Hindlimb muscle (tissue), 1 donor: Measurements from ENCODE around the gene FAF1. TPM values are rescaled to one million over a fixed set of nuclear protein-coding genes. Genes with fewer than 3 reads are reported as not detected.

ENCODE experiments used
- DNase-seq: peaks from one replicate; pipeline ENCODE4 v3.0.0-alpha.2; 2013
- polyA plus RNA-seq: library from polyadenylated mRNA; unstranded; fragments of 120-200 nt; gene quantifications from one replicate; pipeline ENCODE4 v1.2.1, GENCODE V29; 2013; ENCODE audit not compliant: insufficient read length

Gene FAF1
- polyA plus RNA-seq, 1 donor = 43.5 TPM

DNA sequence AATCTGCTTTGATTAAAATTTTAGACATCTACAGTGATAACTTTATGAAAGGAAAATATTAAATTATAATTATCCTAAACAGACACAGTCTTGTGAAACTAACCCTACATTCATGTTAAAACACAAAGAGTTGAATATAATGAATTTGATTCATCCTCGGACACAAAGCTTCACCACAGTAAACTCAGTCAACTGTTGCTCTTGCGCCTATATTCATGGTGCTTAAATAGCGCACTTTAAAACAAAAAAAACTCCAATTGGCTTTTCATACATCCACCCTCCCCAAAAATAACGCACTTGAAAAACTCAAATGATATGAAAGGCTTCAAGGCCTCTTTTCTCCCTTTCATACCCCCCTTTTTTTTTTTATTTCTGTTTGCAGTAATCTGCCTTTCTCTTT lies 260.3 kb downstream of the FAF1 start:
- no peak for DNase-seq

DNA sequence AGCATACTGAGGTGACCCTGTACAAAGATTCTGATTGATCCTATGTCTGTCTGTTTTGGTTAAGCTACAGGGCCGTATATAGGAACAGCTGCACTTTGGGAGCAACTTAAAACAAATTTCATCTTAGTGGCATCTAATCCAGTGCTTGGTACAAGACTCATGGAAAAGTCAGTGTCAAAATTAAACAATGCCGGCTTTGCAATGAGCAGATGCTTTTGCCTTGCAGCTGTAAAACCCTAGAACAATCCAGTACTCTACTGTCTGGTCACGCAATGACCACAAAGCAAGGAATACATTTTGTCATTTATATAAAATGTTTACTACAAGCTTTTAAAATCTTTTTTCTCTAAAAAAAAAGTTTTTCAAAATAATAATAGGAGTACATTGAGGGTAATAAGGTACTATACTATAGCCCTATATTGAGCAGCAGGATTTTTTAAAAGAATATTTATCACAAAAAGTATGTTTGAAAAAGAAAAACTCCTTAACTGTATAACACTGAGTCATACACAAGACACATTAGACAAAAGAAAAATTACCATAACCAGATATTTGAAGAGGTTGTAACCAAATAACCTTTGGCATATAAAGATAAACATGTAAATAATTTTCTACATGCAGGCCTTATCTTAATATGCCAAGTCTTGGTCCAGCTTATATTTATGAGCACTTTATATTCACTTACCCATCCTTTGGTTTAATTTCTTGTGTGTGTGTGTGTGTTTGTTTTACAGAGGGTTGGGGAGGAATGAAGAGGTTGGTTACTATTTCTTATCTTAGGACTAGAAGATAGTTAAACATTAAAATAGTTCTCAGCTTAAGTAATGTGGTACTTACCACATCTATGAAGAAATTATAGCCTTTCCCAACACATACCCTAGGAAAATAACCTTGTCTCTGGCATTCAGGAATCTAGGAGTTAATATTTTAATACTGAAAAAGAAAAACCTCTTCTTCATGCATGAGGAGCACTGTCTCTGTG lies 262.3 kb downstream of the FAF1 start:
- no peak for DNase-seq

DNA sequence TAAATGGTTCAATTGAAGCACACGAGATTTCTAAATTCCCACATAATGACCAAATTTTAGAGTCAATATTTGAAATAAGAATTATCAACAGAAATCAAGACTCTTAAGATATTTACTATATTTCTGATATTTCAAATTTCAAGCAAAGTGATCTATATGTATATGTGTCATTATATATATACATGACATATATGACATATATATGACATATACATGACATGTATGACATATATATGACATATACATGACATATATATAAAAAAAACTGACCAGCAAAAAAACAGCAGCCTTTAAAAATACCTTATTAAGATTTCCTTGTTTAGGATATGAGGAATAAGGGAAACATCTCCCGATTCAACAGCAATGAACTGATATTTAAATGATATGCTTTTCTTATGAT lies 266.2 kb downstream of the FAF1 start:
- no peak for DNase-seq

DNA sequence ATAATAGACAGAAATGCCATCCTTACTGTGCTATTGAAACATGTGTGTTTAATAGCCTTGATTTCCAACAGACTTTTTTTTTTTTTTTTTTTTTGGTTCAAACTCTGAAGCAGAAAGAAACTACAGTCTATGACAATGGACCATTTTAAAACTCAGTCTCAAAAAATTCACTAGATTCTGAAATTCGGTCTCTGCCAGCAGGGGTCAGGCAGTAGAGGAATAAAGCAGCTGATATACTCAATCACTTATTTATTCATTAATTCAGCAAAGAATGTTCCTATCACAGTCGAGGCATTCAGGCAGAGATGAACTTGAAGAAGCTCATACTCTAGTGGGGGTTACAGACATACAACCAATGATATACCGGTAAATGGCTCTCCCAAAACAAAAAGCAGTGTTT lies 275.9 kb downstream of the FAF1 start:
- no peak for DNase-seq

DNA sequence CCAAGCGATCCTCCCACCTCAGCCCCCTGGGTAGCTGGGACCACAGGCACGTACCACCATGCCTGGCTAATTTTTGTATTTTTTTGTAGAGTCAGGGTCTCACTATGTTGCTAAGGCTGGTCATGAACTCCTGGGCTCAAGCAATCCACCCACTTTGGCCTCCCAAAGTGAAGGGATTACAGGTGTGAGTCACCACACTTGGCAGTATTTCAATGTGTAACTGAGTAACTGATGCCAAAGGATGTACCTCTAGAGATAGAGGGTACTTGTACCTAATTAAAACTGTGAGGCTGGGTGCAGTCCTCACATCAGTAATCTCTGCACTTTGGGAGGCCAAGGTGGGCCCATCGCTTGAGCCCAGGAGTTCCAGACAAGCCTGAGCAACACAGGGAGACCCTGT lies 278.1 kb downstream of the FAF1 start:
- DNase-seq = no peak

DNA sequence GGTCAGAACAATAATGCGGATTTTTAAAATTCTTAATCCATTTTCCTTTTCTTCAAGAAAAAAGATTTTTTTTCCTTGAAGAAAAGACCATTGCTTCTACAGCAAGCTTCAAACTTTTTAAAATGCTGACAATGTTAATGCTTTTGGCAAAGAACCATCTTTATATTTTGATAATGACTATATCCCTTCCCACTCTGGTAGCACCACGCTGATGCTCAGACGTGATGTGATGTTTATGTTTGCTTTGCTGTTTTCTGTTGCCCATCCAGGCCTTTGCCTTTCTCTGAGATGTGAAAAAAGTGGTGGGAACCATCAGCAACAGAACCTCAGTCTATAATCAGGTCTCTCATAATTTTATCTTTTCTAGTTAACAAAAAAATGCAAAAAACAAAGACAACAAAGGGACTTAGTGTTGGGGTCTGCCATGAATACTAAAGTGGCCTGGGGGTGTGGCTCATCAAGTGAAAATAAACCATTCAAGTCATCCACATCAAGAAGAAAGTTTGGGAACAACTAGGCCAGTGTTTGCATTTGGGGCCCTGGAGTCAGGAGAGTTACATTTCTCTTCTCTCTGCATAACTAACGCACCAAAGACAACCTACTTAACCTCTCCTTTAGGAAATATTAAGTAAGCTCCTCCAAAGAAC lies 292.2 kb downstream of the FAF1 start:
- no peak for DNase-seq

DNA sequence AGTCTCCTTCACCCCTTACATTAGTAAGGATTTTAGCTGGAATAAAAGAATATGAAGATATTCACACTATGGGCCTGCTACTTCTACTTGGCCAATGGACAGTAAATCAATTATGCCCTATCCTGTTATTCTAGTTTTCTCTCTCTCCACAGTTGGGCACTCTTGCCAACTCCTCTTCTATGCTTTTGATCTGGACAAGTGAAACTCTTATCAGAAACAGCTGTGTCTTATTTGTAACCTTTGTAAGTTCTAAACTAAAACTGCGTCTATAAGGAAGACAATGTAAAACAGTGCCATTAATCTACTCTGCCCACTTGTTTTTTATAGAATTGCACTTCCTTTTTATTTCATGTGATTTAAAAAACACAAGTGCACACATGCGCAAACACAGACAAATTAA lies 292.8 kb downstream of the FAF1 start:
- no peak for DNase-seq

DNA sequence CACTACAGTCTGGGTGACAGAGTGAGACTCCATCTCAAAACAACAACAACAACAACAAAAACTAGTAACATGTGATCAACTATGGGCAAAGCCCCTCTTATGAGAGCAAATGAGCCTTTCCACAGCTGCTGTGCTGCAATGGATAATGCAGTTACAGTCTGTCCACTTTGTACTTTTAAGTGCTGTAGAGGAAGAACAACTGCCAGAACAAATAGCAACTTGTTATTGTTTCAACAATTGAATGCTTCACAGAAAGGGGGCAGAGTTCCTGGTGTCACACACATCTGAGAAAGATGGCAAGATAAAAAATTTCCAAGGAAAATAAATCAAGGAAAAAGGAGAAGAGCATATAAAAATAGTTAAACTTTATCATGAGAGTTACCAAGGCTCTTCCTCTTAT lies 293.2 kb downstream of the FAF1 start:
- DNase-seq = no peak

DNA sequence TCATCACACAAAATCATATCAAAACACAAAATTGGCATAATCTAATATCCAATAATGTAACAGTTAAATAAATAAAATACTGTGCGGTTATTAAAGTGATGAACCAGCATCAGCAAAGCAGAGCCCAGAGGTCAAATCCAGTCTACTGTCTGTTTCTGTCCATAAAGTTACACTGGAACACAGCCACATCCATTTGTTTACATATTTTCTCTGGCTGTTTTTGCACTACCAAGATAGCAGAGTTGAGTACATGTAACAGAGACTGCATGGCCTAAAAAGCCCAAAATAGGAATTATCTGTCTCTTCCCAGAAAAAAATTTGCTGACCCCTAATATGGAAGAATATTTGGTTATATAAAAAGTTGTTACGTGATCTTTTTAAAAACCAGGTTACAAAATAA lies 294.7 kb downstream of the FAF1 start:
- DNase-seq = no peak

DNA sequence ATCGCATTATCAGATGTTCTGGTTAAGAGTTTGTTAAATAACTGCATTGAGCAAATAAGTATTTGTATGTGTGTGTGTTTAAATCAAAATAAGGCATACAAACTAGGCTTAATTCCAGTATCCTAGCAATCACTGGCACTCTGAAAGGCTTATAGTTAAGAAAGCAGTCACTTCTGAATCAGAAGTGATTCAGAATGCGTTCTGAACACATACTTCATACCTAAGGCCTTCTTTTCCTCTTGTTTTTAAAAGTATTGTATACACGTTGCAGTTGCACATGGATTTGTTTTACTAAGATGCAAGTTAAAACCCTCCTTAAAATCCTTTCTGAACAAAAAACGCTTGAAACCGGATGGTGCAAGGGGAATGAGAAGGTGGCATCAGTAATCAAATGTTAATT lies 298.4 kb downstream of the FAF1 start:
- DNase-seq = no peak

DNA sequence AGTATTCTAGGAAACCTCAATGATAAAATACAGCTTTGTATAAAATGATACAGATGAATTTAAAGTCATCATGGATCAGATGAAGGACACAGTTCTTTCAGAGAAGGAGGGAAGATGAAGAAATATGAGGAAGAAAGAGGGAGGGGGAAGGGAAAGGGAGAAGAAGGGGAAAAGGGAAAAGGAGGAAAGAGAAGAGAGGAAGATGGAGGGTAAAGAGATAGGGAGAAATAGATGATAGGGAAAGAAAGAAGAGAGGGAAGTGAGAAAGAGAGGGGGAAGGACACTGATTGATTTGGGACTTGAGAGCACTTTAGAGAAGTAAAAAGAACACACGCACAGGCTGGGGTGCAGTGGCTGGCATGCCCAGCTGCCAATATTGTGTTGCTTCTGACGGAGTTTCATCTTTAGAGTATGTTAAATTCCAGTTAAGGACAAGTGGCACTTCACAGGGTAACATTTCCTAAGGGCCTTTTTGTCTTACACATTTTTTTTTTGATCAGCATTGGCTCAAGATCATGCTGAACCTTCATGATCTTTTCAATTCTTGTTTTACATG lies 300.9 kb downstream of the FAF1 start:
- DNase-seq = no peak

DNA sequence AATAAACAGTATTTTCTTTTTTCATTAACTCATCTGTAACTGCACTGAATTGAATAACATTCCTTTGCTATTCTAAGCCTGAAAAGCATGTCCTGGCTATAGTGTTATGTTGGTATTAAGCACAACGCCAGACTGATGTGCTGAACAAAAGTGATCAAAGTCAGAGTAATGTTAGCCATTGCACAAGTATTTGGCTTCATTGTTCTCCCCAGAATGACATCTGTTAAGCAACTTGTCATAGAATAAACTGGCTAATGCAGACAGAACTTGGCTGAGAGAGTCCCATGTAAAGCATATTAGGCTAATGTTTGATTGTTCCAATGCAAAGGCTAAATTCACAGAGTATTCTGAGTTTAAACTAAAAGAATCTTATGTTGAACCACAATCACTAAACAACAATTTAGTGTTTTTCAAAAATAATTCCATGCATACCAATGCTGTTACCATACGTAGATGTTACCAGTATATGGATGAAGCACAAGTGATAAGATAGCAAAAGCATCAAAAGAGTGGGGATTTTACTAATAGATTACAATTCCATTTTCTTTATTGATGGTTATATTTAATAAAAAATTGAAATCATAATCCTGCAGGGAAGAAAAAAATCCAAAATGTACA lies 301.5 kb downstream of the FAF1 start:
- no peak for DNase-seq

DNA sequence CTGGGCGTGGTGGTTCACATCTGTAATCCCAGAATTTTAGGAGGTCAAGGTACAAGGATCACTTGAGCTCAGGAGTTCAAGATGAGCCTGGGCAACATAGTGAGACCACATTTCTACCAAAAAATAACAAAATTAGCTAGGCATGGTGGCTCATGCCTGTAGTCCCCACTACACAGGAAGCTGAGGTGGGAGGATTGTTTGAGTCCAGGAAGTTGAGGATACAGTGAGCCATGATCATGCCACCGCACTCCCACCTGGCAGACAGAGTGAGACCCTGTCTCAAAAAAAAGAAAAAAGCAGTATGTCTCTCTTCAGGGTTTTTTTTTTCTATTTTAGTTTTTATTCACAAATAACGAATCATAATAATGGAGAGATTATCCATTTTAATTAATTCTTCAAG lies 303.1 kb downstream of the FAF1 start:
- DNase-seq = no peak

DNA sequence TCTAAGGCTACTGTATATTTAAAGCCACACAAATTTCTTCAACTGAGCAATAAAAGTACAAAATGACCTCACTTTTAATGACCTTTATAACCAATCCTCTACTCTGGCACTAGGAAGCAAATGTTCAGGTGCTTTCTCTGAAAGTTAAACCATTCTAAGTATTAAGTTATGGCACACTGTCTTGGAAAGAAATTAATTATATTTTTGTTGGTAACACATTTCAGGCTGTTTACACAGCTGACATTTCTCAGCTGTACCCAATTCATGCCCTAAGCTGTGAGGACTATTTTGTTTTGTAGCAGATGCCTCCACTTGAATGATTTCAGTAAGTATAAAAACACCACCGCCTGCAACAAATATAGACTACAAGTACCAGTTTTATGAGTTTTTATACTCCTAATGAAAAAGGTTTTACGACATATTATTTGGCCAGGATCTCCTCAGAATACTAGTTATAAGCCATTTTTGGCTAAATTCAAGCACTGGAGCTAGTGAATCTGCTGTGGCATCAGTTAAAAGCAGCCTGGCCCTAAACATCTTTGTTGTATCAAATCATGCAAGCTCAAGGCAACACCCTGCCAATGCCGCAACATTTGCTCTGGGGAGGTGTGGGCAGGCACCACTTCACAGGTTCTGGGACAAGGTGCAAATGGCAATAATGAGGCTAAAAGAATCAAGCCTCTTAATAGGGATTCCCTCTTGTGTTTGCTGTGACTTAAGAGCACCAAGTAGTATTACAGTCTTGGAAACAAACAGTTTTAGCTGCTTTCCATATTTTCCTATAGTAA lies 308.4 kb downstream of the FAF1 start:
- no peak for DNase-seq

DNA sequence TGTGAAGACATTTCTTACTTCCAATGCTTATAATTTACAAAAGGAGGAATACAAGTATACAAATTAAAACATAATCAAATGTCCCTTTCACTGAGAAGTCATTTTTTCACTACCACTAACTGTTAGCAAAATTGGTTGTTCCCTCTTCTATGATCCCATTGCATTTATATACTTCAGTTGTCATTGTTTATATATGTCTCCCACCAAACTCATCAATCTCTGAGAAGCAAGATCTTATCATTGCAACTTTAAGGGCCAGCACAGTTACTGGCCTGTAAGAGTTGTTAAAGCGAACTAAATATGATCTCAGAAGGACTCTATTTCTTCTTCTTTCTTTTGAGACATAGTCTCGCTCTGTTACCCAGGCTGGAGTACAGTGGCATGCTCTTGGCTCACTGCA lies 313.5 kb downstream of the FAF1 start:
- DNase-seq = no peak

DNA sequence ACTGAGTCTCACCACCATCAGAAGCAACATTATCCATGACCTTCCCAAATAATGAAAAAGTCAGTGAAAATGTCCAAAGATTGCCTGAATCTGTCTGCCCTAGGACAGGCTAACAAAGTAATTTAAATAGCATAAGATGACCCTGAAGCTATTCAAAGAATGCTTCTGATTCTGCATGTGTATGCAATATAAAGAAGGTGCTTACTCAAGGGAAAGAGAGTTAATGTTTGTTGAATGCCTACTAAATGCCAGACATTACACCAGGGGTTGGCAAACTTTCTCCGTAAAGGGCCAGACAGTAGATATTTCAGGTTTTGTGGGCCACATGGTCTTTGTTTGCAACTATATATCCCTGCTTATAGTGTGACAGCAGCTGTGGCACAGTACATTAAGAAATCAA lies 314.9 kb downstream of the FAF1 start:
- no peak for DNase-seq

DNA sequence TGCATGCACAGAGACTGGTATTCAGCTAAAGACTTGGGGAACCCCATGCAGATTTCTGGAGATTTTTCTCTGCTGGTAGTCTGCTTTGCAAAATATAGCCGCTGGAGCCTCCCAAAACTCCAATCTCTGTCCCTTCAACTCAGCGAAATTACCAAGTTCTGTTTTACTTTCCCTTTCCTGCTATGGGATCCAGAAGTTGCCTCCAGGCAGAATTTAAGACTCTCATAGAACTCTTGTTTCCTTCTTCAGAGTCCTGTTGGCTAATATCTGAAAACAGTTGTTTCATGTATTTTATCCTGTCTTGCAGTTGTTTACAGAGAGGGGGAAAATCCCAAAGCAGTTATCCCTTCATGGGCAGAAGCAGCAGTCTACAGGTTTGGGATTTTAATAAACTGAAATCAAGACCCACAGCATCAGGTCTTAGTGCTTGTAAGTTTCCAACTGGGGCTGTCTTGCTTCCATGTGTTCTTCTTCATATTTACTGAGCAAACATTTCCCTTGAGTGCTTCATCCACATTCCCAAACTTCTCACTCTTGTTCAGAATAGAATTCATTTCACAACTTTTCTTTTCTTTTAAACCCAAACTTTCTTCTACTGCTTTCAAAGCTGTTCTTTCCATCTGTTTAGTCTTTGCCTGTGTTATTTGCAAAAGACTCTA lies 315.5 kb downstream of the FAF1 start:
- no peak for DNase-seq

DNA sequence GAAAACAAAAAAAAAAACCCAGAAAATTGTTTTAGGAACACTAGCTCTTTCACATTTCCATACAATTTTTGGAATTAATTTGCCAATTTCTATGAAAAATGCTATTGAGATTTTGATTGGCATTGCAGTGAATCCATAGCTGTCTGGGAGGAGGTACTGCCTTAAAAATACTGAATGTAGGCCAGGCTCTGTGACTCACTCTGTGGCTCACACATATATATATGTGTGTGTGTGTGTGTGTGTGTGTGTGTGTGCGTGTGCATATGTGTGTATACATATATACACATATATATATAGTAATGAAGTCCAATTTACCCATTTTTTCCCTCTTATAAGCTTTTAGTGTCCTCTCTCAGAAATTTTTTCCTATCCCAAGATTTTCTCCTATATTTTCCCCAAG lies 322.6 kb downstream of the FAF1 start:
- no peak for DNase-seq

DNA sequence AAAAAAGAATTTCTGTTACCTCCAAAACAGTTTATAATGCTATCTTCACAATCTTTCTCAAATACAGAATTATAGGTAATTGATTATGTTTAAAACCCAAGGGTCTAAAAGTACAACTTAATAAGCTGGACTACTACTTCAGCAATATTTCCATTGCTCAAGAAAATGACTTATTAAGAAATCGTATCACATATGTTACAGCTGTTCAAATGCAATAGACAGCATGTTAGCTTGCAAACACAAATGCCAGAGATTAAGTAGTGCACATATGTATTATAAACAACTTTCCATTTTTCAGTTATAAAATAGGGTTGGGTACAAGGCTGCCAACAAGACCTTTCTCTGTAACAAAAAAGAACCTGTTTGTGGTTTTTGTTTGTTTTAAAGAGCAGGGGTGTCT lies 325.8 kb downstream of the FAF1 start:
- DNase-seq = no peak

DNA sequence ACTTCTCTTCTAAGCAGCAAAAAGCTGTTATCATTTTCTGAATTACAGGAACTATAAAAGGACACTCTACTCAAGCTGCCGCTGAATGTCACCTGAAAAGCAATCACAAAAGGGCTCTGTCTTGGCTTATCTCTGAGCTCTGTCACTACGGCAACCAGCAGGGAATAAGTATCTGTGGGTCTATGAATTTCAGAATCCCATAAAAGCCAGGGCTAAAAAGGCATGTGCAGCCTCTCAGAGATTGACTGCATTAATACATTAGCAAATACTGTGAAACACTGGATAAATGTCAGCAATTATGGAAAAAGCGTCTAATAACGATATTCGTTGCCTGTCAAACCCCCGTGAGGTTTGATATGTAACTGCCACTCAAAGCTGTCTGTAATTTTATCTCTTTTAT lies 326.6 kb downstream of the FAF1 start:
- no peak for DNase-seq

DNA sequence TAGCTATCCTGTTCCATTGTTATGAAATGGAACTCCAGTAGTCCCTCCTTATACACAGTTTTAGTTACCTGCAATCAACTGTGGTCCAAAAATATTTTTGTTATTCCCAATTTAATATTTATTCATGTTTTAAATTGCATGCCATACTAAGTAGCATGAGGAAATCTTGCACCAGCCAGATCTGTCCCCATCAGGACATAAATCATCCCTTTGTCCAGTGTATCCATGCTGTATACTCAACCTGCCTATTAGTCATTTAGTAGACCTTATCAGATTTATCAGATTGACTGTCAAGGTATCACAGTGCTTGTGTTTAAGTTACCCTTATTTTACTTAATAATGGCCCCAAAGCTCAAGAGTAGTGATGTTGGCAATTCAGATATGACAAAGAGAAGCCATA lies 328.9 kb downstream of the FAF1 start:
- DNase-seq = no peak

DNA sequence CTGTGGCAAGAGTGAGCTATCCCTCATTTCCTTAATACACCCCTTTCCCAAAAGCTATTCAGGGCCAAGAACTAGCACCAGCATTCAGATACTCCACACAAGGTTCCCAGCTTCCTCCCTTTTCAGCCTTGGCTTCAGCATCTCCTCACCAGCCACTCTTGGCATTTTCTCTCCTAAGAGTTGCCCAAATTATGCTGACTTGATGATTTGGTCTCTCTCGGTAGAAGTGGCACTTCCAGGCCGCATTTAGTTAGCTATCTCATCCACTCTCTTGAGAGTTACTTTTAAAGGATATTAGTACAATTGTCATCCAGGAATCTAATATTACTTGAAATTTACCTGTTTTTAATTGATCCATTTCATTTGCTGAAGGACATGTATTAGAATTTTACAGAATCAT lies 337.8 kb downstream of the FAF1 start:
- no peak for DNase-seq
